Astrocyte (in vitro differentiated cells and primary cell): ENCODE results near the gene IRF9. TPM values are rescaled to one million over a fixed set of nuclear protein-coding genes. Genes with fewer than 3 reads are reported as not detected.

Source experiments
- DNase-seq: peaks from one replicate; pipeline ENCODE4 v3.0.0-alpha.2; 2010; ENCODE audit warnings: low read depth
- FAIRE-seq: peaks from 2 replicates; lab custom pipeline; 2011; peaks lifted over from hg19 to GRCh38; lab: Jason Lieb, UNC
- H2AFZ ChIP-seq: 2 replicates; pipeline ENCODE4 v1.6.0; 2012; ENCODE audit warnings: low read depth, low read length, inconsistent platforms
- H3K27ac ChIP-seq: 2 replicates; pipeline ENCODE4 v1.5.1; 2011; ENCODE audit warnings: low read depth, low read length, inconsistent platforms
- H3K27me3 ChIP-seq: 2 replicates; pipeline ENCODE4 v1.6.0; 2011; ENCODE audit warnings: low read length, inconsistent platforms; ENCODE audit not compliant: insufficient read depth
- H3K36me3 ChIP-seq: 2 replicates; pipeline ENCODE4 v1.5.1; 2011; ENCODE audit warnings: low read length, inconsistent platforms; ENCODE audit not compliant: insufficient read depth
- H3K4me1 ChIP-seq: 2 replicates; pipeline ENCODE4 v1.5.1; 2011; ENCODE audit warnings: low read length, inconsistent platforms; ENCODE audit not compliant: insufficient read depth
- H3K4me2 ChIP-seq: 2 replicates; pipeline ENCODE4 v1.6.0; 2012; ENCODE audit warnings: low read length, inconsistent platforms
- H3K4me3 ChIP-seq: 2 replicates; pipeline ENCODE4 v1.5.1; 2011; ENCODE audit warnings: low read depth, mild to moderate bottlenecking, low read length, inconsistent platforms; ENCODE audit not compliant: insufficient read depth
- H3K79me2 ChIP-seq: 2 replicates; pipeline ENCODE4 v1.6.0; 2012; ENCODE audit warnings: mild to moderate bottlenecking, low read length, inconsistent platforms; ENCODE audit not compliant: insufficient read depth
- H3K9ac ChIP-seq: 2 replicates; pipeline ENCODE4 v1.6.0; 2012; ENCODE audit warnings: mild to moderate bottlenecking, low read length, inconsistent platforms
- H3K9me3 ChIP-seq: 2 replicates; pipeline ENCODE4 v1.5.1; 2012; ENCODE audit warnings: low read depth, mild to moderate bottlenecking, low read length, inconsistent platforms; ENCODE audit not compliant: insufficient read depth
- H4K20me1 ChIP-seq: 2 replicates; pipeline ENCODE4 v1.6.0; 2012; ENCODE audit warnings: low read length, inconsistent platforms; ENCODE audit not compliant: insufficient read depth
- H3K27ac Mint-ChIP-seq: one replicate; pipeline ENCODE4 v1.8.0; 2021; ENCODE audit warnings: mild to moderate bottlenecking, mixed read lengths; ENCODE audit not compliant: unreplicated experiment
- H3K27me3 Mint-ChIP-seq: one replicate; pipeline ENCODE4 v1.8.0; 2021; ENCODE audit warnings: low read depth, mixed read lengths; ENCODE audit not compliant: unreplicated experiment
- H3K36me3 Mint-ChIP-seq: one replicate; pipeline ENCODE4 v1.8.0; 2021; ENCODE audit warnings: low read depth, mixed read lengths; ENCODE audit not compliant: unreplicated experiment
- H3K4me1 Mint-ChIP-seq: one replicate; pipeline ENCODE4 v1.8.0; 2021; ENCODE audit warnings: low read depth, mixed read lengths; ENCODE audit not compliant: unreplicated experiment
- H3K4me3 Mint-ChIP-seq: one replicate; pipeline ENCODE4 v1.8.0; 2021; ENCODE audit warnings: mild to moderate bottlenecking, moderate library complexity, mixed read lengths; ENCODE audit not compliant: unreplicated experiment
- H3K9me3 Mint-ChIP-seq: one replicate; pipeline ENCODE4 v1.8.0; 2021; ENCODE audit warnings: mild to moderate bottlenecking, mixed read lengths; ENCODE audit not compliant: unreplicated experiment
- EZH2 ChIP-seq: IDR thresholded peaks from 2 replicates; pipeline ENCODE4 v1.6.1; 2012; ENCODE audit warnings: mild to moderate bottlenecking, low read length, inconsistent platforms; ENCODE audit not compliant: insufficient read depth
- total RNA-seq: library from RNA; stranded (reverse); gene quantifications from 2 replicates; pipeline ENCODE4 v1.2.1, GENCODE V29; 2021
- TF ChIP-seq, protein P1 (sequence below): IDR thresholded peaks from 2 replicates; pipeline ENCODE4 v1.5.1; 2011; ENCODE audit warnings: low read depth, mild to moderate bottlenecking, inconsistent platforms, low read length, moderate library complexity; ENCODE audit not compliant: insufficient read depth

The IRF9 gene
- total RNA-seq, 1 donor from 2014 or later: 76.0 TPM

DNA sequence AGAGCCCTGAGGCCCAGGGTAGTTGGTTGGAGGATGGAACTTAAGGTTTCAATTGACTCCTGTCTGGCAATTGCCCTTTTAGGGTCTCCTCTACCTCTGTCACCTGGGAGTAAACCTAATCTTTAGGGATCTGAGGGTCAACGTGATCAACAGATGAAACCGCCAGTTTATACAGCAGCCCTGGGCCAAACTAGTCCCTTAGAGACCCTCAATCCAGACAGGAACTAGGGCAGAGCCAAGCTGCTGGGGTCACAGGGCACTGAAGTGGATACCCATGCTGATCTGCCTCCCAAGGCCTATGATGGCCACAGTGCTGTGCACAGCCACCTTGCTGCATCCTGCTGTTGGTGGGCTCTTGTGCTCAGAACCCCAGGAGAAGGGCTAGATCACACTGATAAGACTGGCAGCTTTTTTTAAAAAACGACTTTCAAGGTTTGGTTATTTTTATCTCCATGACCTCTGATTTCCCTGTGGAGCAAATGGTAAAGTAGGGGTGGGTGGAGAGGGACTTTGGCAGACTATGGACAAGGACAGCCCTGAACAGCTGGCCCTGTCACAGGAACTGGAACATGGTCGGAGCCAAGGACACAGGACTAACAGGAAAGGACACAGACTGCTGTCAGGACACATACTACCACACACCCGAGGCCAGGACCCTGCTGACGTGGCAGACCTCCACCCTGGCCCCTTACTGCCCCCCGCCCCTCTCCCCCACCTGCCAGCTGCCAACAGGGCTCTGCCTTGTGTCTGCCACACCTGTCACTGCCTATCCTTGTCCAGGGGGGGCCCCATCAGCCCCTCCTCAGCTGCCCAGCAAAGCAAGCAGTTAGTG is 30.1 kb upstream of the IRF9 start:
- Mint-ChIP-seq H3K4me1 (peaks cover 2% of the 10 kb centered on the region), H3K9me3 (no peaks in the 10 kb centered on the region), H3K27ac (no peak overlapping the region), H3K4me3 (no peak overlapping the region), H3K27me3 (peaks cover 8% of the 10 kb centered on the region), H3K36me3 (no peaks in the 10 kb centered on the region)
- FAIRE-seq (no peak), DNase-seq (no peak)
- Histone ChIP-seq H3K79me2 (no peaks in the 10 kb centered on the region), H4K20me1 (no peaks in the 10 kb centered on the region), H3K36me3 (no peaks in the 10 kb centered on the region), H2AFZ (no peak overlapping the region), H3K9me3 (no peaks in the 10 kb centered on the region), H3K27me3 (no peaks in the 10 kb centered on the region), H3K4me2 (no peak overlapping the region), H3K4me1 (peaks cover 3% of the 10 kb centered on the region), H3K4me3 (no peak overlapping the region), H3K9ac (no peak overlapping the region), H3K27ac (no peak overlapping the region)
- no peak for TF ChIP-seq EZH2
- TF ChIP-seq, protein P1, sequence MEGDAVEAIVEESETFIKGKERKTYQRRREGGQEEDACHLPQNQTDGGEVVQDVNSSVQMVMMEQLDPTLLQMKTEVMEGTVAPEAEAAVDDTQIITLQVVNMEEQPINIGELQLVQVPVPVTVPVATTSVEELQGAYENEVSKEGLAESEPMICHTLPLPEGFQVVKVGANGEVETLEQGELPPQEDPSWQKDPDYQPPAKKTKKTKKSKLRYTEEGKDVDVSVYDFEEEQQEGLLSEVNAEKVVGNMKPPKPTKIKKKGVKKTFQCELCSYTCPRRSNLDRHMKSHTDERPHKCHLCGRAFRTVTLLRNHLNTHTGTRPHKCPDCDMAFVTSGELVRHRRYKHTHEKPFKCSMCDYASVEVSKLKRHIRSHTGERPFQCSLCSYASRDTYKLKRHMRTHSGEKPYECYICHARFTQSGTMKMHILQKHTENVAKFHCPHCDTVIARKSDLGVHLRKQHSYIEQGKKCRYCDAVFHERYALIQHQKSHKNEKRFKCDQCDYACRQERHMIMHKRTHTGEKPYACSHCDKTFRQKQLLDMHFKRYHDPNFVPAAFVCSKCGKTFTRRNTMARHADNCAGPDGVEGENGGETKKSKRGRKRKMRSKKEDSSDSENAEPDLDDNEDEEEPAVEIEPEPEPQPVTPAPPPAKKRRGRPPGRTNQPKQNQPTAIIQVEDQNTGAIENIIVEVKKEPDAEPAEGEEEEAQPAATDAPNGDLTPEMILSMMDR: no peak

DNA sequence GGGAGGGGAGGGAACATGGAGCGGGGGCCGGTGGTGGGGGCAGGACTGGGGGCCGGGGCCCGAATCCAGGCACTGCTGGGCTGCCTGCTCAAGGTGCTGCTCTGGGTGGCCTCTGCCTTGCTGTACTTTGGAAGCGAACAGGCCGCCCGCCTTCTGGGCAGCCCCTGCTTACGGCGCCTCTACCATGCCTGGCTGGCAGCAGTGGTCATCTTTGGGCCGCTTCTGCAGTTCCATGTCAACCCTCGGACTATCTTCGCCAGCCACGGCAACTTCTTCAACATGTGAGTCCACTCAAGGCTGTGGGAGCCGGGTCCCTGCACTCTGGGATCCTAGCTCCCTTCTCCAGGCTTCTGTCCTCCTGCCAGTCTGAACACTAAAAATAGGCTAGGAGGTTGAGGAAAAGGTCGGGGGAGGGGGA is 29.5 kb upstream of the IRF9 start:
- H3K4me3 ChIP-seq: no peak overlapping the region
- Mint-ChIP-seq H3K27me3 (peaks cover 8% of the 10 kb centered on the region), H3K36me3 (peaks cover 1% of the 10 kb centered on the region), H3K4me1 (peaks cover 4% of the 10 kb centered on the region), H3K4me3 (no peak overlapping the region), H3K27ac (no peak overlapping the region), H3K9me3 (no peaks in the 10 kb centered on the region)
- no peak overlapping the region for H3K9ac ChIP-seq
- no peak for TF ChIP-seq EZH2
- TF ChIP-seq, protein P1: no peak
- H3K79me2 ChIP-seq: peaks cover 6% of the 10 kb centered on the region
- no peaks in the 10 kb centered on the region for H3K27me3 ChIP-seq
- H3K4me2 ChIP-seq: no peak overlapping the region
- H4K20me1 ChIP-seq: no peaks in the 10 kb centered on the region
- H3K4me1 ChIP-seq: peaks cover 6% of the 10 kb centered on the region
- no peaks in the 10 kb centered on the region for H3K9me3 ChIP-seq
- no peak overlapping the region for H2AFZ ChIP-seq
- DNase-seq: no peak
- H3K36me3 ChIP-seq: no peaks in the 10 kb centered on the region
- no peak overlapping the region for H3K27ac ChIP-seq
- FAIRE-seq: no peak
